HepG2 (cell line): ENCODE results near the gene DENND10. TPM values are rescaled to one million over a fixed set of nuclear protein-coding genes. Genes with fewer than 3 reads are reported as not detected.
A peak's percentile ranks its signal among the peaks of the same experiment; 100 is the strongest.

Experiments
- CBFB ChIP-seq: sonication (generic); formaldehyde crosslinking; IDR thresholded peaks from 2 replicates; pipeline ENCODE4 v1.4.0; 2020; ENCODE audit warnings: missing genetic modification reagents
- CHD4 ChIP-seq: fragments of 200-600 bp; sonication (generic); IDR thresholded peaks from 2 replicates; pipeline ENCODE4 v1.7.0; 2017; ENCODE audit warnings: mild to moderate bottlenecking, low read length, borderline replicate concordance
- DDIT3 ChIP-seq: sonication (generic); formaldehyde crosslinking; IDR thresholded peaks from 2 replicates; pipeline ENCODE4 v1.4.0; 2020; ENCODE audit warnings: mild to moderate bottlenecking, missing genetic modification reagents
- ELF4 ChIP-seq: sonication (generic); formaldehyde crosslinking; IDR thresholded peaks from 2 replicates; pipeline ENCODE4 v1.5.0; 2020; ENCODE audit warnings: missing genetic modification reagents, mild to moderate bottlenecking, moderate library complexity, borderline replicate concordance
- HMGA1 ChIP-seq: sonication (generic); formaldehyde crosslinking; conservative IDR thresholded peaks from 2 replicates; pipeline ENCODE4 v1.4.0; 2020; ENCODE audit warnings: missing genetic modification reagents
- KDM2A ChIP-seq: sonication (generic); formaldehyde crosslinking; IDR thresholded peaks from 2 replicates; pipeline ENCODE4 v1.4.0; 2020; ENCODE audit warnings: low read depth, missing genetic modification reagents, borderline replicate concordance
- NCOA2 ChIP-seq: sonication (generic); formaldehyde crosslinking; IDR thresholded peaks from 2 replicates; pipeline ENCODE4 v1.8.0; 2022; ENCODE audit warnings: inconsistent platforms
- PAF1 ChIP-seq: IDR thresholded peaks from 2 replicates; pipeline ENCODE4 v1.6.1; 2016; ENCODE audit warnings: missing genetic modification reagents, missing compliant biosample characterization
- RAD51 ChIP-seq: fragments of 450-650 bp; IDR thresholded peaks from 2 replicates; pipeline ENCODE4 v1.6.1; 2016; ENCODE audit warnings: borderline replicate concordance
- RXRB ChIP-seq: IDR thresholded peaks from 2 replicates; pipeline ENCODE4 v1.6.1; 2016; ENCODE audit warnings: borderline replicate concordance, missing genetic modification reagents, missing compliant biosample characterization
- SMAD1 ChIP-seq: sonication (generic); formaldehyde crosslinking; IDR thresholded peaks from 2 replicates; pipeline ENCODE4 v1.4.0; 2020; ENCODE audit warnings: missing genetic modification reagents, low read depth, mild to moderate bottlenecking, borderline replicate concordance
- SRSF4 ChIP-seq: fragments of 200-400 bp; formaldehyde crosslinking; IDR thresholded peaks from one replicate; pipeline ENCODE4 v1.6.1; 2018; ENCODE audit warnings: mild to moderate bottlenecking, low read depth, low read length, moderate library complexity; ENCODE audit not compliant: poor library complexity, severe bottlenecking
- TBX3 ChIP-seq: fragments of 450-650 bp; IDR thresholded peaks from 2 replicates; pipeline ENCODE4 v1.6.1; 2017; ENCODE audit warnings: antibody characterized with exemption, mild to moderate bottlenecking, inconsistent platforms, borderline replicate concordance
- TCF7 ChIP-seq: sonication (generic); IDR thresholded peaks from 2 replicates; pipeline ENCODE4 v1.6.1; 2016; ENCODE audit warnings: antibody characterized with exemption, low read depth
- ZFY ChIP-seq: sonication (generic); formaldehyde crosslinking; IDR thresholded peaks from 2 replicates; pipeline ENCODE4 v1.4.0; 2020; ENCODE audit warnings: missing genetic modification reagents
- ZMYM3 ChIP-seq: sonication (generic); formaldehyde crosslinking; IDR thresholded peaks from 2 replicates; pipeline ENCODE4 v1.5.1; 2020; ENCODE audit warnings: mild to moderate bottlenecking, missing genetic modification reagents
- ZNF354B ChIP-seq: sonication (generic); formaldehyde crosslinking; IDR thresholded peaks from 2 replicates; pipeline ENCODE4 v1.8.0; 2022; ENCODE audit warnings: mild to moderate bottlenecking, missing genetic modification reagents
- ZNF768 ChIP-seq: sonication (generic); formaldehyde crosslinking; IDR thresholded peaks from 2 replicates; pipeline ENCODE4 v1.4.0; 2020; ENCODE audit warnings: missing genetic modification reagents
- ZNF775 ChIP-seq: sonication (generic); formaldehyde crosslinking; IDR thresholded peaks from 2 replicates; pipeline ENCODE4 v1.4.0; 2020; ENCODE audit warnings: missing genetic modification reagents, mild to moderate bottlenecking, moderate library complexity, borderline replicate concordance
- polyA plus RNA-seq, 8 experiments: library from polyadenylated mRNA; depleted of rRNA in 3 of 8; stranded (reverse) in 7 of 8; unstranded in 1 of 8; fragments of >200 nt; fragmentation: Illumina TruSeq in 4 of 8; extraction: Trizol in 4 of 8; gene quantifications; 2 replicates each; pipeline versions ENCODE4 v1.2.1 to v1.2.3, GENCODE V29; 2011 to 2016; ENCODE audit warnings: low read depth in 4 of 8, missing spikeins in 1 of 8, mixed read lengths in 1 of 8; ENCODE audit not compliant: insufficient read depth in 1 of 8
- total RNA-seq, 5 experiments: library from RNA; depleted of rRNA; stranded (reverse); fragments of >200 nt; fragmentation: Illumina TruSeq; extraction: Trizol; gene quantifications; 2 replicates each; pipeline ENCODE4 v1.2.3, GENCODE V29; 2016; ENCODE audit warnings: low read depth in 1 of 5
- TF ChIP-seq, protein P1 (sequence below): IDR thresholded peaks from 2 replicates; pipeline ENCODE4 v1.6.1; 2016; ENCODE audit warnings: low read depth, missing genetic modification reagents, missing compliant biosample characterization
- TF ChIP-seq, protein P2 (sequence below): sonication (generic); formaldehyde crosslinking; IDR thresholded peaks from 2 replicates; pipeline ENCODE4 v1.5.1; 2020; ENCODE audit warnings: mild to moderate bottlenecking, moderate library complexity, missing genetic modification reagents

Gene DENND10
- total and polyA plus RNA-seq, 2 of the 13 experiments (the other 11 are each of a cell fraction or from before 2014, with no cell fraction given), result 43.7 to 78.8 TPM

DNA sequence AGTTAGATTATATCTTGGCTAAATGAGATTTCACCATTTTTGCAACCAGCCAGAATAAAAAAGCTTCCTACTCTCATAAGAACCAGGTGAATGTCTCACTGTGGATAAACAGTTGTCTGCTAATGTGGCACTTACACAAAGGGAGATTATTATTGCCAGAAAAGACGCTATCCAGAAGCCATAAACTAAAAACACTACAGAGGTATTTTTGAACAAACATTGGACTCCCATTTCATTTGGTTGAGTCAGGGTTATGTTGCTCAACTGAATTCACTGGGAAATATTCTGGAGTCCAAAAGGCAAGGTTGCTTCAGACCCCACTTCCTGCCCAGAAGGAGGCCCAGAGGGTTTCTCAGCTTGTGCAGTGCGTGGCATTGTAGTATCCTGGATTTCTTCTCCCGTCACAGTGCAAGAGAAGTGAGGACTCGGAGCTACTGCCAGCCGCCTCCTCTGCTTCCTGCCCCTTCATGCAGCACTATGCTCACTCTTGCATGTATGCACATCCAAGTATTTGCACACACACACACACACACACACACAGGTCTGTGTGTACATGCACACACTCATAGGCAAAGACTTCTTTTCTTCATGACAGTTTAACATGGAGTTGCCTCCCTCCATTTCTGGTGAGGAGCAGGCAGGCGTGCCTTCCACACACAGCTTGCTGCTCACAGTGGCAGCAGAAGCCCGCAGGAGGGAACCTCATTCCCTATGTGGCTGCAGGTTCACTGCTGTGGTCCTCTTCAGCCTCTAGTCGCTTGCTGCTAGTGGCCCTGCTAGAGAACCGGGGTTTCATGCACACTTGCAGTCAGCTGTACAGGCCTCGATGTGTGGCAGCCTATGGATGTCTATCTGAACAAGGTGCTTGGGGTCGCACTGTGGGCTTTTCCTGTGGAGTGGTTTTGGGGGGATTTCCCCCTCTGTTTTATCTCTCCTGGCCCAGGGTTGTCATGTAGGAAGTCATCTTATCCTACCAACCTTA is 10.1 kb downstream of the DENND10 start (continued):
- TF ChIP-seq, protein P1, sequence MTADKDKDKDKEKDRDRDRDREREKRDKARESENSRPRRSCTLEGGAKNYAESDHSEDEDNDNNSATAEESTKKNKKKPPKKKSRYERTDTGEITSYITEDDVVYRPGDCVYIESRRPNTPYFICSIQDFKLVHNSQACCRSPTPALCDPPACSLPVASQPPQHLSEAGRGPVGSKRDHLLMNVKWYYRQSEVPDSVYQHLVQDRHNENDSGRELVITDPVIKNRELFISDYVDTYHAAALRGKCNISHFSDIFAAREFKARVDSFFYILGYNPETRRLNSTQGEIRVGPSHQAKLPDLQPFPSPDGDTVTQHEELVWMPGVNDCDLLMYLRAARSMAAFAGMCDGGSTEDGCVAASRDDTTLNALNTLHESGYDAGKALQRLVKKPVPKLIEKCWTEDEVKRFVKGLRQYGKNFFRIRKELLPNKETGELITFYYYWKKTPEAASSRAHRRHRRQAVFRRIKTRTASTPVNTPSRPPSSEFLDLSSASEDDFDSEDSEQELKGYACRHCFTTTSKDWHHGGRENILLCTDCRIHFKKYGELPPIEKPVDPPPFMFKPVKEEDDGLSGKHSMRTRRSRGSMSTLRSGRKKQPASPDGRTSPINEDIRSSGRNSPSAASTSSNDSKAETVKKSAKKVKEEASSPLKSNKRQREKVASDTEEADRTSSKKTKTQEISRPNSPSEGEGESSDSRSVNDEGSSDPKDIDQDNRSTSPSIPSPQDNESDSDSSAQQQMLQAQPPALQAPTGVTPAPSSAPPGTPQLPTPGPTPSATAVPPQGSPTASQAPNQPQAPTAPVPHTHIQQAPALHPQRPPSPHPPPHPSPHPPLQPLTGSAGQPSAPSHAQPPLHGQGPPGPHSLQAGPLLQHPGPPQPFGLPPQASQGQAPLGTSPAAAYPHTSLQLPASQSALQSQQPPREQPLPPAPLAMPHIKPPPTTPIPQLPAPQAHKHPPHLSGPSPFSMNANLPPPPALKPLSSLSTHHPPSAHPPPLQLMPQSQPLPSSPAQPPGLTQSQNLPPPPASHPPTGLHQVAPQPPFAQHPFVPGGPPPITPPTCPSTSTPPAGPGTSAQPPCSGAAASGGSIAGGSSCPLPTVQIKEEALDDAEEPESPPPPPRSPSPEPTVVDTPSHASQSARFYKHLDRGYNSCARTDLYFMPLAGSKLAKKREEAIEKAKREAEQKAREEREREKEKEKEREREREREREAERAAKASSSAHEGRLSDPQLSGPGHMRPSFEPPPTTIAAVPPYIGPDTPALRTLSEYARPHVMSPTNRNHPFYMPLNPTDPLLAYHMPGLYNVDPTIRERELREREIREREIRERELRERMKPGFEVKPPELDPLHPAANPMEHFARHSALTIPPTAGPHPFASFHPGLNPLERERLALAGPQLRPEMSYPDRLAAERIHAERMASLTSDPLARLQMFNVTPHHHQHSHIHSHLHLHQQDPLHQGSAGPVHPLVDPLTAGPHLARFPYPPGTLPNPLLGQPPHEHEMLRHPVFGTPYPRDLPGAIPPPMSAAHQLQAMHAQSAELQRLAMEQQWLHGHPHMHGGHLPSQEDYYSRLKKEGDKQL (CRISPR knock-in tag), result 0 out of 2 replicates have a peak, but pooled peaks have one; percentile 26
- TF ChIP-seq, protein P2, sequence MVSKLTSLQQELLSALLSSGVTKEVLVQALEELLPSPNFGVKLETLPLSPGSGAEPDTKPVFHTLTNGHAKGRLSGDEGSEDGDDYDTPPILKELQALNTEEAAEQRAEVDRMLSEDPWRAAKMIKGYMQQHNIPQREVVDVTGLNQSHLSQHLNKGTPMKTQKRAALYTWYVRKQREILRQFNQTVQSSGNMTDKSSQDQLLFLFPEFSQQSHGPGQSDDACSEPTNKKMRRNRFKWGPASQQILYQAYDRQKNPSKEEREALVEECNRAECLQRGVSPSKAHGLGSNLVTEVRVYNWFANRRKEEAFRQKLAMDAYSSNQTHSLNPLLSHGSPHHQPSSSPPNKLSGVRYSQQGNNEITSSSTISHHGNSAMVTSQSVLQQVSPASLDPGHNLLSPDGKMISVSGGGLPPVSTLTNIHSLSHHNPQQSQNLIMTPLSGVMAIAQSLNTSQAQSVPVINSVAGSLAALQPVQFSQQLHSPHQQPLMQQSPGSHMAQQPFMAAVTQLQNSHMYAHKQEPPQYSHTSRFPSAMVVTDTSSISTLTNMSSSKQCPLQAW (CRISPR knock-in tag), result peak; percentile 62; the same call in 1 of the 2 replicates
- no peak for TF ChIP-seq HMGA1 (CRISPR knock-in tag)
- peak; percentile 95 for TF ChIP-seq NCOA2
- TF ChIP-seq ZNF768 (CRISPR knock-in tag), result no peak
- peak; percentile 70 for TF ChIP-seq ZMYM3 (CRISPR knock-in tag)
- TF ChIP-seq TBX3, result no peak
- TF ChIP-seq DDIT3 (CRISPR knock-in tag), result peak; percentile 91; the same call in 1 of the 2 replicates
- no peak for TF ChIP-seq SRSF4
- TF ChIP-seq KDM2A (CRISPR knock-in tag), result peak; percentile 39; the same call in 1 of the 2 replicates
- 0 out of 2 replicates have a peak, but pooled peaks have one; percentile 68 for TF ChIP-seq ZNF775
- no peak for TF ChIP-seq RAD51
- peak; percentile 60 for TF ChIP-seq TCF7
- peak; percentile 83; the same call in 1 of the 2 replicates for TF ChIP-seq ZNF354B (CRISPR knock-in tag)
- TF ChIP-seq CHD4, result peak; percentile 61; the same call in 1 of the 2 replicates
- no peak for TF ChIP-seq PAF1
- TF ChIP-seq SMAD1 (CRISPR knock-in tag), result no peak
- peak; percentile 88 for TF ChIP-seq RXRB (CRISPR knock-in tag)
- peak; percentile 45; the same call in 1 of the 2 replicates for TF ChIP-seq ZFY
- peak; percentile 63; the same call in 1 of the 2 replicates for TF ChIP-seq CBFB (CRISPR knock-in tag)
- TF ChIP-seq ELF4 (CRISPR knock-in tag), result peak; percentile 72; the same call in 1 of the 2 replicates
